ENCODE results near the gene ALDH8A1. TPM values are rescaled to one million over a fixed set of nuclear protein-coding genes. Genes with fewer than 3 reads are reported as not detected.
A peak's percentile ranks its signal among the peaks of the same experiment; 100 is the strongest.

ALDH8A1 gene
- total and polyA plus RNA-seq, 2 of the 13 experiments (the other 11 are each of a cell fraction or from before 2014, with no cell fraction given) = 1.1 to 3.4 TPM

DNA sequence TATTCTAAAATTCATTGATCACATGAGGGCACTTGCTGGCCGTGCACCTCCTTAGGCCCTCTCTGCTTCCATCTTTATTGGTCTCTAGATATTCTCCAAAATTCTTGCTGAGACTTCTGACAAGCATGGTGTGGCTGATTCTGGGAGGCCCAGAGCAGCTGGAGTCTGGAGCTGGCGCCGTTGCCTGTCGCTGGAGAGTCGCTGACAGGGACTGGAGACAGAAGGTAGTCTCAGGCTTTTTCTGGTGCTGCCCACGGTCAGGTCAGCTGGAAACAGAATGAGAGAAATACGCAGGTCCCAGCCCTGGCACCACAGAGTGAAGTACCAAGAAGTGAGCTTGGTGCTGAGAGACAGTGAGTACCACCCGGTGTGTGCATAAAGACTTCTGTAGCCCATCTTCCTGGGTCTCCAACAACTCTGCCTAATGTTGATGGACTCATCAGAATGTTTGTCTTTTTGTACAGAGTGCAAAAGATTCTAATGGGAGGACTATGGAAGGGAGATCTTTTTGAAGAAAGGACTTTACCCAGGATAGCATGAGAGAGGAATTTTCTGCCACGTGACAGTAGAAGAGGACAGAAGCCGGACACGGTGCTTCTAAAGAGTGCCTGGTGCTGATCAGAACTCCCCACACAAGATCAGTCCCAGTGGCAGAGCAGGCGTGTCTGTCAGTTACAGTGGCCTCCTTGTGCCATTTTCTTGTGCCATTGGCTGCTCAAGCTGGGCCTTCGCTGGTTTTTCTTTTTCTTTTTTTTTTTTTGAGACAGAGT is 1.8 kb upstream of the ALDH8A1 start (continued):
- TF ChIP-seq EP300 (IDR thresholded peaks at IDR 0.05; ENCODE audit: low read depth in 2 of 2, low read length in 2 of 2) = 0 out of 4 replicates have a peak, but pooled peaks of 1 of the 2 experiments have one; percentile 32
- no peak for TF ChIP-seq EP300 (CRISPR knock-in tag; IDR thresholded peaks at IDR 0.05; ENCODE audit: borderline replicate concordance)
- TF ChIP-seq ZNF263 (CRISPR knock-in tag; IDR thresholded peaks at IDR 0.05) = peak; percentile 88
- TF ChIP-seq SOX5 (CRISPR knock-in tag; IDR thresholded peaks at IDR 0.05; ENCODE audit: borderline replicate concordance) = peak; percentile 19; the same call in 1 of the 2 replicates
- TF ChIP-seq ZNF224 (CRISPR knock-in tag; IDR thresholded peaks at IDR 0.05) = 0 out of 2 replicates have a peak, but pooled peaks have one; percentile 9
- TF ChIP-seq TEAD3 (CRISPR knock-in tag; optimal IDR thresholded peaks at IDR 0.05; ENCODE audit: borderline replicate concordance) = peak; percentile 76
- peak; percentile 49 for TF ChIP-seq U2AF1 (optimal IDR thresholded peaks at IDR 0.05; ENCODE audit: low read depth, low read length)
- TF ChIP-seq, protein P1, sequence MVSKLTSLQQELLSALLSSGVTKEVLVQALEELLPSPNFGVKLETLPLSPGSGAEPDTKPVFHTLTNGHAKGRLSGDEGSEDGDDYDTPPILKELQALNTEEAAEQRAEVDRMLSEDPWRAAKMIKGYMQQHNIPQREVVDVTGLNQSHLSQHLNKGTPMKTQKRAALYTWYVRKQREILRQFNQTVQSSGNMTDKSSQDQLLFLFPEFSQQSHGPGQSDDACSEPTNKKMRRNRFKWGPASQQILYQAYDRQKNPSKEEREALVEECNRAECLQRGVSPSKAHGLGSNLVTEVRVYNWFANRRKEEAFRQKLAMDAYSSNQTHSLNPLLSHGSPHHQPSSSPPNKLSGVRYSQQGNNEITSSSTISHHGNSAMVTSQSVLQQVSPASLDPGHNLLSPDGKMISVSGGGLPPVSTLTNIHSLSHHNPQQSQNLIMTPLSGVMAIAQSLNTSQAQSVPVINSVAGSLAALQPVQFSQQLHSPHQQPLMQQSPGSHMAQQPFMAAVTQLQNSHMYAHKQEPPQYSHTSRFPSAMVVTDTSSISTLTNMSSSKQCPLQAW (CRISPR knock-in tag; IDR thresholded peaks at IDR 0.05) = peak; percentile 40; the same call in 1 of the 2 replicates
- TF ChIP-seq ZNF337 (CRISPR knock-in tag; IDR thresholded peaks at IDR 0.05; ENCODE audit: borderline replicate concordance, low read depth) = no peak
- peak; percentile 38; the same call in 1 of the 2 replicates for TF ChIP-seq POLR2AphosphoS5 (IDR thresholded peaks at IDR 0.05; ENCODE audit: low read depth, low read length)

DNA sequence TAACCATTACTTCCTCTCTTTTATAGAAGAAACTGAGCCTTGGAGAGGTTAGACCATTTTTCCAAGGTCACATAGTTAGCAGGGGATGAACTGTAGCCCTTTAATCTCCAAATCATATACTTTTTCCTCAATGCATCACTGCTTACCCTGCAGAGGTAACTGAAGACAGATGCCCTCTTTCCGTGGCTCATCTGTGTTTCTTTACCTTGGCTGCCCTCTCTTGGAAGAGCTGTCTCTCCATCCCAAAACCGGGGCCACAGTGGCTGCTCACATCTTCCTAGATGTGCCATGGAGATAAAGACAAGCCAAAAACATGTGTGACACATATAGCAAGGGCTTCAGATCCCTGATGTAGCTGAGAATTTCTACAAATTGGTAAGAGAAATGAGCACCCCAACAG is 581 bp upstream of the ALDH8A1 start:
- BruUV-seq (replicated peaks) = no TSS peak
- 6% methylated on average over 2 of the region's 2 CpGs for WGBS (ENCODE audit: low lambda C conversion rate)
- Histone ChIP-seq H3K9me3 (ENCODE audit: low read length) (no peaks in the 10 kb centered on the region), H4K20me1 (ENCODE audit: insufficient read depth, low read length) (no peaks in the 10 kb centered on the region), H3K36me3 (replicated peaks in 1 of 2; ENCODE audit: control insufficient read depth in 1 of 2, insufficient read depth in 2 of 2, low read length in 2 of 2) (no peaks in the 10 kb centered on the region), H3K4me3 (replicated peaks in 1 of 3; ENCODE audit: insufficient read depth in 1 of 3, low read depth in 2 of 3, low read length in 3 of 3) (no peak overlapping the region), H3K9ac (ENCODE audit: insufficient read depth, low read depth, low read length) (no peak overlapping the region), H2AFZ (ENCODE audit: low read length) (no peak overlapping the region), H3K4me2 (ENCODE audit: low read depth, low read length) (peak overlapping the region; percentile 54), H3K79me2 (ENCODE audit: insufficient read depth, low read length) (no peaks in the 10 kb centered on the region), H3K4me1 (ENCODE audit: insufficient read depth, low read length) (peaks cover 52% of the 10 kb centered on the region), H3K27ac (ENCODE audit: extremely low read length, insufficient read depth, low read length) (no peak overlapping the region), H3K27me3 (ENCODE audit: control insufficient read depth in 1 of 2, insufficient read depth in 2 of 2, low read length in 2 of 2) (no peaks in the 10 kb centered on the region)
- ChIA-PET POLR2A (no interaction called here), CTCF (ENCODE audit: low intra/inter-chr PET ratio, low total read pairs) (no interaction called here)
- ATAC-seq (no peak), FAIRE-seq (no peak), DNase-seq (ENCODE audit: low spot score) (no peak)
- no peak for TF ChIP-seq BHLHE40 (IDR thresholded peaks at IDR 0.05; ENCODE audit: low read length)
- TF ChIP-seq, protein P2, sequence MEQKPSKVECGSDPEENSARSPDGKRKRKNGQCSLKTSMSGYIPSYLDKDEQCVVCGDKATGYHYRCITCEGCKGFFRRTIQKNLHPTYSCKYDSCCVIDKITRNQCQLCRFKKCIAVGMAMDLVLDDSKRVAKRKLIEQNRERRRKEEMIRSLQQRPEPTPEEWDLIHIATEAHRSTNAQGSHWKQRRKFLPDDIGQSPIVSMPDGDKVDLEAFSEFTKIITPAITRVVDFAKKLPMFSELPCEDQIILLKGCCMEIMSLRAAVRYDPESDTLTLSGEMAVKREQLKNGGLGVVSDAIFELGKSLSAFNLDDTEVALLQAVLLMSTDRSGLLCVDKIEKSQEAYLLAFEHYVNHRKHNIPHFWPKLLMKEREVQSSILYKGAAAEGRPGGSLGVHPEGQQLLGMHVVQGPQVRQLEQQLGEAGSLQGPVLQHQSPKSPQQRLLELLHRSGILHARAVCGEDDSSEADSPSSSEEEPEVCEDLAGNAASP (CRISPR knock-in tag; IDR thresholded peaks at IDR 0.05; ENCODE audit: borderline replicate concordance) = no peak
- no peak for TF ChIP-seq ZNF615 (CRISPR knock-in tag; IDR thresholded peaks at IDR 0.05; ENCODE audit: borderline replicate concordance)
- no peak for TF ChIP-seq ZNF841 (CRISPR knock-in tag; IDR thresholded peaks at IDR 0.05; ENCODE audit: borderline replicate concordance)
- no peak for TF ChIP-seq ZNF747 (CRISPR knock-in tag; IDR thresholded peaks at IDR 0.05; ENCODE audit: borderline replicate concordance)
- no peak for TF ChIP-seq REL (CRISPR knock-in tag; conservative IDR thresholded peaks at IDR 0.05)
- TF ChIP-seq TBL1XR1 (IDR thresholded peaks at IDR 0.05; ENCODE audit: borderline replicate concordance, low read length, partially characterized antibody) = no peak
- in situ Hi-C loops (cut with HindIII; ENCODE audit: extremely low pct_ligation_motif_present, low pct_unique_long_range_greater_than_20kb) (no loop called here), intact Hi-C loops (cut with micrococcal nuclease; ENCODE audit: unreplicated experiment) (no loop called here)

Measured in HepG2 (cell line).